Keratinocyte (primary cell): Measurements from ENCODE around the gene NOS1AP.

Experiments
- CTCF ChIP-seq, 3 experiments: IDR thresholded peaks in 1 of 3; conservative IDR thresholded peaks in 1 of 3; optimal IDR thresholded peaks in 1 of 3; 2 replicates in 2 of 3; 3 replicates in 1 of 3; pipeline versions ENCODE3 to v1.5.1; 2011; ENCODE audit warnings: low read length in 3 of 3, mild to moderate bottlenecking in 3 of 3, moderate library complexity in 2 of 3, control low read depth in 1 of 3, inconsistent platforms in 1 of 3; ENCODE audit not compliant: insufficient read depth in 2 of 3; ENCODE audit errors: extremely low read depth in 1 of 3
- EZH2 ChIP-seq: IDR thresholded peaks from one replicate; pipeline ENCODE4 v1.6.1; 2012; ENCODE audit warnings: inconsistent platforms, mild to moderate bottlenecking, low read length, moderate library complexity

GRCh38 chr1:162094723-162095122 lies 25.2 kb downstream of the NOS1AP start:
- TF ChIP-seq CTCF (optimal IDR thresholded peaks at IDR 0.05 in 1 of 3, IDR thresholded peaks at IDR 0.05 in 1 of 3, conservative IDR thresholded peaks at IDR 0.05 in 1 of 3; ENCODE audit: extremely low read depth in 1 of 3, insufficient read depth in 2 of 3, low read length in 3 of 3) (no peak), EZH2 (no peak)
